HG03135 (cell line): ENCODE data around the gene MAPK1IP1L.
"Not testable (repeated sequence)": the region's sequence is repeated elsewhere in the genome, so short reads cannot be mapped to it uniquely, and the experiment has no call there.

Experiments used
- ATAC-seq: cut with Tn5 transposase; IDR thresholded peaks from one replicate; pipeline ENCODE4 v1.9.1; 2021; ENCODE audit warnings: mild to moderate bottlenecking, moderate library complexity; ENCODE audit not compliant: unreplicated experiment

MAPK1IP1L gene

DNA sequence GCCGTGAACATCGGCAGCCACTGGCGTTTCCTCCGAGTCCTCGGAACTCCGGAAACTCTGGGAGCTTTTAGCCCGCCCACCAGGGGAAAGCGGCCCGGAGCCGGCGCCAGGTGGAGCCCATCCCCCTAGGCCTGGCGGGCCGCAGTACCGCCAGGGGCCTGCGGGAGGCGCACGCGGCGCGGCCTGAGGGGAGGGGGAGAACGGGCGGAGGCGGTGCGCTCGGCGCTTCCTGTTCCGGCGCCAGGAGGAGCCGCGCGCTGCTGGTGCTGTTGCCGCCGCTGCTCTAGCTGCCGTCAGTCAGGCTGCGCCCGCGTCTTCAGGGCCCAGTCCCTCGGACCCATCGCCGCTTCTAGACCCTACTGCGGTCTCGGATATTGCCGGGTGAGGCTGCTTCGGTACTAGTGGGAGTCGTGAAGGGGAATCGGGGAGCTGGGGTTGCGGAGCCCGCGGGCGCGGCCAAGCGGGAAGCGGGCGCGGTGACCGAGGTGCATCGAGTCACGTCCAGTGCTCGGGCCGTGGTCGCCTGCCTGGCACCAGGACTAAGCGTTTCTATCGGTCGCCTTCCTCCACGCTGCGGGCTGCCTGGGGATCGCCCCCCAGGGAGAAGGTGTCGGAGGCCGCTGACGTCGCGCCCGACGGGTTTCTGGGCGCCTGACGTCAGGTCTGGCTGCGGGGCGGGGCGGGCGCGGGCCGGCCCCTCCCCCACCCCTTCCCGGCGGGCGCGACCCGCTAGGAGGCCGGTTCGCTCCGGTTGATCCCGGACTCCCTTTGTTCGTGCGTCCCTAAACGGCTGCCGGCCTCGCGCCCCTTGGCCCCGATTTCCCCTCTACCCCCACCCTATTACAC, at the start of gene MAPK1IP1L:
Gene MAPK1IP1L (plus strand): TSS at position 225 of the 846 bp plus-strand sequence. CDS start 10,037 bp downstream, outside the sequence.
- peak; percentile 90 for ATAC-seq

GRCh38 chr14:55005071-55005470, 46.4 kb upstream of the MAPK1IP1L start:
- no peak for ATAC-seq

DNA sequence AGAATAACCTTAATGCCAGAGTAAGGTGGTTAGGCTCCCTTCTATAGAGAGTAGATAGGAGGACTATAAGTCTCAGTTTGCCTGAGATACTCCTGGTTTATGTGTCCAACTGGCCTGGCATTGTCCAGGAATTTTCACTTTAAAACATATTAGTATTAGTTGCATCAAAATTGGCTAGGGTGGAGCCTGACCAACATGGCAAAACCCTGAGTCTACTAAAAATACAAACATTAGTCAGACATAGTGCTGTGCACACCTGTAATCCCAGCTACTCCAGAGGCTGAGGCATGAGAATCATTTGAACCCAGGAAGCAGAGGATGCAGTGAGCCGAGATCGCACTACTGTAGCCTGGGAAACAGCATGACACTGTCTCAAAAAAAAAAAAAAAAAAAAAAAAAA, 36.4 kb upstream of the MAPK1IP1L start:
- no peak for ATAC-seq

- ATAC-seq, result no peak
Measured at GRCh38 chr14:55019968-55020554, 31.4 kb upstream of the MAPK1IP1L start.

- not testable (repeated sequence) for ATAC-seq
Measured at GRCh38 chr14:55024365-55024764, 27.1 kb upstream of the MAPK1IP1L start.

DNA sequence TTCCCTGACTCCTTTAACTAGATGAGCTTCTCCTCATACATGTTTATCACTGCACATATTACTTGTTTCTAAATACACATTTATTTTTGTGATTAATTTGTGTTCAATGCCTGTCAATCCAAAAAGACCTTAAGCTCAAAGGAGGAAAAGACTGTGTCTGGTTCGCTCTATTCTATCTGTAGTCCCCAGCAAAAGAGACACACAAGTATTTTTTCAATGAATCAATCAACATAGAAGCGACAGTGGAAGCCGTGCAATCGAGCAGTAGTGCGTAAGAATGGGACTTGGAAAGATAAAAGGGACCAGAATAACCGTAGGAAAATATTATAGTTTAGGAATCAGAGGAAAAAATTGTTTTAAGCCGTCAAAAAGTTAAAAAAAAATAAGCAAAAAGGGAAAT, 25.5 kb upstream of the MAPK1IP1L start:
- ATAC-seq, result no peak

DNA sequence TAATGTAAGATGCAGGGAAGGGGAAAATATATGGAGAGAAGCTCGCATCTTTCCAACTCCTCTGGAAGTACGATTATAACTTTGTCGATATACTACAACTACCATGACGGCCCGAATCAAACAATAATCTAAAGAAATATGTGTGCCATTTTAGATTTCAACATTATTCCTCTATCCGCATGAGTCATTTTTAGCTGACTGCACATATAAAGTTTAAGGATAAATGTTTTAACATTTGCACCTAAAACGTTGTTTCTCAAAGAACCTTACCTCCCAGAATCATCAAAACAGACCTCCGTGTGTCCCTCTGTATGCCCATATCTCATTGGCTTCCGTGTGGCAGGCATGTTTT, 25.0 kb upstream of the MAPK1IP1L start:
- no peak for ATAC-seq

DNA sequence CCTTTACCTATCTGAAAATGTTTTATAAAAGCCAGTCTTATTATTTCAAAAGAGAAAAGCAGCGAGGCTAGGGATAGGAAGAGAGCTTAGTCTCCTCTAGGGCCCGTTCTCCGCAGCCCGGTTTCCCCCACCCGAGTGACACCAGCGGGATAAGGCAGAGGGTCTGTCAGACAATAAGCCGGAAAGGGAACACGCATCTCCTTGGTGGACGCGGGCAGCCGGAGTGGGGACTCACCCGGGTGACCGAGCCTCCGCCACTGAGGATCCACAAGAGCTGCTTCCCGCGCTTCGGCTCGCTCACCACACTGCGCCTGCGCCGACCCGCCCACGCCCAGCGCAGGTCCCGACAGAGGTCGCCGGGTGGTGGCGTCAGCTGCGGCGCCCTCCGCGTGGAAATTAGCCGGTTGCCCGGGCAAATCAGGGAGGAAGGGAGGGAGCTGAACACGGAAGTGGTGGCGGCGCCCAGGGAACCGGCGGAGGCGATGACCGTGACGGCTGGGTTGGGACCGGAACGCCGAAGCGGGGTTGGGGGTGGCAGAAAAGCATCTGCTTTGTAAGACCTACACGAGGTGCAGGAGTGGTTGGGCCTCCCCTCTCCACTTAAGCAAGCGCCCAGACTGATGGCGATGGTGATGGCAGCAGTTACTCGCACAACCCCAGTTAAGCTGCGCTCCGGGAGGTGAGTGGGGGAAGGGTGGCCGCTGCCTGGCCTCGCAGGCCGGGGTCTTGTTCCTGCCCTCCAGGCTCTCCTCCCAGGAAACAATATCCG, 24.5 kb upstream of the MAPK1IP1L start, which contains the start of the genes SOCS4 and WDHD1:
Gene SOCS4 (plus strand): TSS at position 444 of the 769 bp plus-strand sequence. CDS start 15,806 bp downstream, outside the sequence.
Gene WDHD1 (minus strand): TSS at position 307 of the 769 bp plus-strand sequence. CDS start 312 bp downstream, outside the sequence.
- ATAC-seq, result peak; percentile 85

GRCh38 chr14:55028066-55028465, 23.4 kb upstream of the MAPK1IP1L start:
- no peak for ATAC-seq

GRCh38 chr14:55028476-55028875, 23.0 kb upstream of the MAPK1IP1L start:
- no peak for ATAC-seq

DNA sequence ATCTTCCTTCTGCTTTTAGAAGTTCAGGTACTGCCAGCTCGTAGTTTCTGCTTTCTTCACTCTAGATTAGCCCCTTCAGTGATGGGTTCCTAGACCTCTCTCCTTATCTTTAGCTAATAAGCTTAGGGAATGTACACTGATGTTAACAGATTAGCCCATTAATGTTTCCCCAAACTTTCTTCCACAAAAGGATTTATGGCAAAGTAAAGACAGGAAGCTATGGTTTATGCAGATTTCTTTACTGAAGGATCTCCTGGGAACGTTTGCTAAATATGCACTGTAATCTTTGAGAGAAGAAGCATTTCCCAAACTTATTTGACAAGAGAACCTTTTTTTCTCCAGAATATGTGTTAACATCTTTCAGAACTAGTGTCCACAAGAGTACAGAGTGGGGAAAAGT, 20.3 kb upstream of the MAPK1IP1L start:
- ATAC-seq, result no peak

GRCh38 chr14:55037995-55038394, 13.5 kb upstream of the MAPK1IP1L start:
- not testable (repeated sequence) for ATAC-seq

DNA sequence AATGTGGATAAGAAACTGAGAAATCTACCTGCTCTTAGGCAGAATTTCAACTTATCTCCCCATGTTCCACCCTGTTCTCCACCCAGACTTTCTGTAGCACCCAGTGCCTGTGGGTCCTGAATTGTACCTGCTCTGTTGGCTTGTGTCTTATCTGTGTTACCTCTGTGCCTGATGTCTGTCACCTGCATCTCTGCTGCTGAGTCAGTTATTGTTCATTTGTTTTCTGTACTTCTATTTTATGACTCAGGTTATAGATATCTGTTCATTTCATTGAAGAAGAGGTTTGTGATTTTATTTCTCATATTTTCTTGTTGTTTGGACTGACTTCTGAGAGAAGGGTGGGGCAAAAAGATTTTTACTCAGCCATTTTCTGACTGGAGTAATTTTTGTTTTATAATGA, 12.7 kb upstream of the MAPK1IP1L start:
- ATAC-seq, result no peak

DNA sequence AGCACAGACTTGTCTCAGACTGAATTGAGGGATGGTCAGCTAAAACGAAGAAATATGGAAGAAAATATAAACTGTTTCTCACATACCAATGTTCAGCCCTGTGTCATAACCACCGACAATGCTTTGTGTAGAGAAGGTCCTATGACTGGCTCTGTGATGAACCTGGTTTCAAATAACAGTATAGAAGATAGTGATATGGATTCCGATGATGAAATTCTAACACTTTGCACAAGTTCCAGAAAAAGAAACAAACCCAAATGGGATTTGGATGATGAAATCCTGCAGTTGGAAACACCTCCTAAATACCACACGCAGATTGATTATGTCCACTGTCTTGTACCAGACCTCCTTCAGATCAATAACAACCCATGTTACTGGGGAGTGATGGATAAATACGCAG, 7.9 kb upstream of the MAPK1IP1L start:
- ATAC-seq, result no peak

DNA sequence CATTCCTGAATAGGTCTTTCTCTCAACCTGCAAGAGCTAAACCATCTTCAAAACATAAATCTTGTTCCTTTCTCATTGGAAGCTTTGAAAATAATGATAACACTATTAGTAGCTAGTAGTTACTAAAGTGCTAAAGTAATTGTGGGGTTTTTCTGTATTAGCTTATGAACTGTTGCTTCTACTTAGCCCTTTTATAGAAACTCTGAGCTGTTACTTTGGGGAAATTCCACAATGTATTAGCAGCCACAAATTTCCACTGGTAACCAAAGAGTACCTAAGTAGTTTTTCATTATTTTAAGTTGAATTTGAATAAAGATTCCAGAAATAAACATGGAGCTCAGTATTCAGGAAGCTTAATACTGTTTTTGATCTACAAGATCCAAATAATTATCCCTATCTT, 6.4 kb upstream of the MAPK1IP1L start:
- ATAC-seq, result no peak

GRCh38 chr14:55047301-55048053, 4.0 kb upstream of the MAPK1IP1L start:
- no peak for ATAC-seq

DNA sequence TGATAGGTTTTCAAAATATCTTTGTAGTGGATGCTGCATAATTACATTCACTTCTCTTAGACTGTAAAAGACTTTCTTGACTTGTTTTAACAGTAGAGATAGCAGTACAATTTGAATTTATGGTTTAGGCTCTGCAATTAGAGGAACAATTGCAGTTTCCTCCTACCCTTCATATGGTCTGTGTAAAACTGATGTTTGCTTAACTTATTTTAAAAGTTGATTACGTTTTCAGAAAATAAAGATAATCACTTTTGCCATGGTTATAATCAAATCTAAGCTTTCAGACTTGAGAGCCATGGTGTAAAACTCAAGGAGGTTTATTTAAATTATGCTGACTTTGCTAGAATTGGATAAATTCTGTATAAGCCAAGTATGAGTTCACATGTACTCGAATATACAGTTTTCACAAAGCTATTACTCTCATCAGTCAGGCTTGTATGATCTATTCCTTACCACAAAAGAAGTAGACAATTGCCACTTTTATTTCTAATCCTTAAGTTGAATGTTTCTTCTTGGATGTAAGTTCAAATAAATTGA, 2.5 kb upstream of the MAPK1IP1L start:
- no peak for ATAC-seq

GRCh38 chr14:55051165-55051422, 353 bp upstream of the MAPK1IP1L start:
- ATAC-seq, result peak; percentile 32

- ATAC-seq, result peak; percentile 6
Measured at GRCh38 chr14:55052269-55052930, 953 bp downstream of the MAPK1IP1L start.

DNA sequence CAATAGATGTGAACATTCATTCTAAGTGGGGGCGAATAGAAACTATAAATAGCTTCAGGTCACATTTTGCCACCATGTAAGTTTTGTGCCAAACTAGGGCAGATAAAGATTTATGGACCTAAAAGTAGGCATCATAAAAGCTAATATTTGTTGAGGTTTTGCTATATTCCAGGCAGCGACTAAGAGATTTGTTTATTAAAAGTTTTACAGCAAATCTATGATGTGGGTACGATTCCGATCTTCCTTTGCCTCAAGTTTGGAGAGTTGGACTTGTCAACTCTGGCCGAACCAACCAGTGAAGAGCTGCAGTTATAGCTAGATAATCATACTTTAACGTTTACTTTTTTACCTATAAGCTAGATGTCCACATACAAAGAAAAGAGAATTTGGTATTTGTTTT, 1.6 kb downstream of the MAPK1IP1L start:
- no peak for ATAC-seq
